GM23248 (cell line): ENCODE measurements around the gene BRAT1.

Experiments used
- EZH2 ChIP-seq: fragments of 200-600 bp; sonication (generic); IDR thresholded peaks from 2 replicates; pipeline ENCODE4 v1.6.1; 2018; ENCODE audit warnings: antibody characterized with exemption, mild to moderate bottlenecking; ENCODE audit not compliant: insufficient read depth, poor library complexity, severe bottlenecking
- EZH2phosphoT487 ChIP-seq: fragments of 200-600 bp; sonication (generic); IDR thresholded peaks from 2 replicates; pipeline ENCODE4 v1.6.1; 2018; ENCODE audit warnings: antibody characterized with exemption, moderate library complexity, mild to moderate bottlenecking, low read depth; ENCODE audit not compliant: insufficient read depth

DNA sequence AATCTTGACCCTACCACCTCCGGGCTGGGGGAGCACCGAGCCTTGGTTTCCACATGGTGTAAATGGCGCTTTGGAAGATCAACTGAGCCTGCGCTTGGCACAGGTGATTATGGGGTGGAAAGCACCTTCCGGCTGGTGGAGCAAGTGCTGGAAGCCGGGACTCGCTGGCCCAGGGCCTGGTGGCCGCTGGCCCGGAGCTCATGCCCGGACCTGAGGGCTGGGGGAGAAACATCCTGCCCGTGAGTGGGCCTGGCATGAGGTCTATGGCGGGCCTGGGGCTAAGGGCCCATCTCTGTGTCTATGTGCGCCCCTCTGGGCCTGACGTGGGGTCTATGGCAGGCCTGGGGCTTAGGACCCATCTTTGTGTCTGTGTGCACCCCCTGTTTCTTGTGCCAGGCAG is 49.9 kb downstream of the BRAT1 start:
- TF ChIP-seq EZH2phosphoT487 (no peak), EZH2 (no peak)
